Ovary (tissue), 9 donors: ENCODE measurements around the gene TBC1D2. TPM values are rescaled to one million over a fixed set of nuclear protein-coding genes. Genes with fewer than 3 reads are reported as not detected.

Experiments
- DNase-seq, 5 donors: peaks; one replicate each; pipeline ENCODE4 v3.0.0-alpha.2; 2019 to 2020
- H3K27ac ChIP-seq, 2 donors: fragments of 200-600 bp; one replicate each; pipeline versions ENCODE4 v1.5.1 to v1.8.0; 2019 to 2022
- H3K27me3 ChIP-seq: fragments of 200-600 bp; one replicate; pipeline ENCODE4 v1.8.0; 2022
- H3K36me3 ChIP-seq: fragments of 200-600 bp; sonication (generic); one replicate; pipeline ENCODE4 v1.5.1; 2019
- H3K4me1 ChIP-seq: one replicate; pipeline ENCODE4 v1.8.1; 2013; ENCODE audit warnings: mild to moderate bottlenecking, moderate library complexity; ENCODE audit not compliant: insufficient read depth
- H3K4me3 ChIP-seq: fragments of 200-600 bp; sonication (generic); one replicate; pipeline ENCODE4 v1.5.1; 2017
- H3K9me3 ChIP-seq, 2 donors: fragments of 200-600 bp in 1 of 2; sonication (generic) in 1 of 2; one replicate each; pipeline versions ENCODE4 v1.5.1 to v1.8.1; 2013 to 2019; ENCODE audit warnings: mild to moderate bottlenecking in 1 of 2, moderate library complexity in 1 of 2
- EP300 ChIP-seq: sonication (generic); formaldehyde crosslinking; IDR thresholded peaks from one replicate; pipeline ENCODE4 v1.6.1; 2017; ENCODE audit warnings: antibody characterized with exemption
- POLR2A ChIP-seq: fragments of 450-650 bp; IDR thresholded peaks from one replicate; pipeline ENCODE4 v1.6.1; 2017; ENCODE audit warnings: antibody characterized with exemption, mild to moderate bottlenecking, moderate library complexity
- WGBS, 3 donors: extraction: QIAGEN DNeasy Blood & Tissue Kit in 1 of 3; methylation state at CpG; one replicate each; pipeline versions ENCODE4 v1.1.5 to v1.1.7; 2013 to 2017; 5-methylcytosine and 5-hydroxymethylcytosine counted together
- intact Hi-C, 4 donors: fragments of 100-400 bp; cut with DNase I; formaldehyde crosslinking; loops; one replicate each; pipeline versions ENCODE4 v1.11.0 to v1.15.1; 2022 to 2023
- microRNA-seq, 3 donors: library from miRNA; unstranded; fragments of <30 nt; microRNA quantifications; one replicate each; pipeline versions ENCODE4 to v1.2.0, GENCODE V29; 2019 to 2020
- polyA plus RNA-seq, 2 donors: library from polyadenylated mRNA; stranded (reverse); fragments of 200-250 nt in 1 of 2; fragments of 350-450 nt in 1 of 2; fragmentation: Illumina TruSeq in 1 of 2; extraction: RNeasy Lipid Tissue Mini Kit (QIAGEN cat#74804) in 1 of 2; gene quantifications; one replicate each; pipeline ENCODE4 v1.2.3, GENCODE V29; 2013 to 2014
- small RNA-seq: library from RNA; depleted of rRNA; stranded (forward); fragments of <200 nt; gene quantifications from one replicate; pipeline ENCODE3, GENCODE V24; 2016
- total RNA-seq, 7 donors: library from RNA; depleted of rRNA in 2 of 7; stranded (reverse); fragments of >200 nt in 2 of 7; fragmentation: NEBNext Ultra II Directional in 3 of 7; extraction: Animal tissue kit (Norgen Biotek cat#: 25700) in 3 of 7; gene quantifications; one replicate each; pipeline versions ENCODE4 v1.1.0 to v1.2.4, GENCODE V29; 2016 to 2023
- TF ChIP-seq, protein P1 (sequence below), 3 donors: fragments of 450-650 bp in 2 of 3; fragments of 200-600 bp in 1 of 3; IDR thresholded peaks; one replicate each; pipeline versions ENCODE4 v1.5.1 to v1.8.0; 2016 to 2022; ENCODE audit warnings: antibody characterized with exemption in 3 of 3, mild to moderate bottlenecking in 1 of 3
- donor health status: DM: no; HTN: no; CAD: no; lungs with moderate emphysema.
- donor health status: DM: no; HTN: no; CAD: no.
- donor health status: Bipolar disorder and iron deficiency.
- donor health status: DM: yes; HTN: yes; CAD: no.
- donor health status: DM: no; HTN: no; CAD: no.
- donor health status: DM: yes; HTN: yes; CAD: no.

TBC1D2 gene
- total and polyA plus RNA-seq, 9 donors, result 1.7 to 11.3 (median 4.4) TPM

GRCh38 chr9:98152526-98152925 lies 102.9 kb downstream of the TBC1D2 start:
- Histone ChIP-seq H3K27ac (no peak overlapping the region), H3K4me3 (no peak overlapping the region), H3K9me3 (no peaks in the 10 kb centered on the region), H3K36me3 (no peaks in the 10 kb centered on the region), H3K27me3 (no peaks in the 10 kb centered on the region), H3K4me1 (no peaks in the 10 kb centered on the region)
- intact Hi-C loops, result no loop called here
- no peak for DNase-seq
- TF ChIP-seq POLR2A, result no peak
- no peak for TF ChIP-seq EP300
- TF ChIP-seq, protein P1, sequence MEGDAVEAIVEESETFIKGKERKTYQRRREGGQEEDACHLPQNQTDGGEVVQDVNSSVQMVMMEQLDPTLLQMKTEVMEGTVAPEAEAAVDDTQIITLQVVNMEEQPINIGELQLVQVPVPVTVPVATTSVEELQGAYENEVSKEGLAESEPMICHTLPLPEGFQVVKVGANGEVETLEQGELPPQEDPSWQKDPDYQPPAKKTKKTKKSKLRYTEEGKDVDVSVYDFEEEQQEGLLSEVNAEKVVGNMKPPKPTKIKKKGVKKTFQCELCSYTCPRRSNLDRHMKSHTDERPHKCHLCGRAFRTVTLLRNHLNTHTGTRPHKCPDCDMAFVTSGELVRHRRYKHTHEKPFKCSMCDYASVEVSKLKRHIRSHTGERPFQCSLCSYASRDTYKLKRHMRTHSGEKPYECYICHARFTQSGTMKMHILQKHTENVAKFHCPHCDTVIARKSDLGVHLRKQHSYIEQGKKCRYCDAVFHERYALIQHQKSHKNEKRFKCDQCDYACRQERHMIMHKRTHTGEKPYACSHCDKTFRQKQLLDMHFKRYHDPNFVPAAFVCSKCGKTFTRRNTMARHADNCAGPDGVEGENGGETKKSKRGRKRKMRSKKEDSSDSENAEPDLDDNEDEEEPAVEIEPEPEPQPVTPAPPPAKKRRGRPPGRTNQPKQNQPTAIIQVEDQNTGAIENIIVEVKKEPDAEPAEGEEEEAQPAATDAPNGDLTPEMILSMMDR (IDR thresholded peaks at IDR 0.05), result no peak

DNA sequence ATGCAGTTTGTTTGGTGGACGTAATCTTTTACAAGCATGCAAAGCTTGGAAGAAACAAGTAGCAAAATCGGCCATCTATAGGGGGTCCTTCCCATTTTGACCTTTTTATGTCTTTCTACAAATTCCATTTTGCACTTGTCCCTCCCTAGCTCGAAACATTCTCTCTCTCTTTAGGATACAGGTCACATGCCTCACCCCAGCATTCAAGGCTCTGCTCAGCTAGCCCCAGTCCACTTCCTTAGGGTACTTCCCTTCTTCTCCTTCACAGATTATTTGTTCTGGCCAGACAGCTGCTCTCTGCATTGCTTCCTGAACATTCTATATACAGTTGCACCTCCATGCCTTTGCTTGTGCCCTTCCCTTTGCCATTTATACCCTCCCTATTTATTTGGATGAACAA lies 104.7 kb downstream of the TBC1D2 start:
- Histone ChIP-seq H3K27ac (no peak overlapping the region), H3K4me3 (no peak overlapping the region), H3K4me1 (no peaks in the 10 kb centered on the region), H3K27me3 (no peaks in the 10 kb centered on the region), H3K9me3 (no peaks in the 10 kb centered on the region), H3K36me3 (no peaks in the 10 kb centered on the region)
- intact Hi-C loops, result no loop called here
- DNase-seq, result no peak
- TF ChIP-seq POLR2A (no peak), EP300 (no peak)
- TF ChIP-seq, protein P1 (IDR thresholded peaks at IDR 0.05), result no peak
- WGBS, 3 donors, result 76 to 86% (median 80%) methylated on average over 3 of the region's 3 CpGs

- no peak for DNase-seq
- intact Hi-C loops, result no loop called here
- Histone ChIP-seq H3K27me3 (no peaks in the 10 kb centered on the region), H3K27ac (no peak overlapping the region), H3K9me3 (no peaks in the 10 kb centered on the region), H3K4me1 (no peaks in the 10 kb centered on the region), H3K36me3 (no peaks in the 10 kb centered on the region), H3K4me3 (no peak overlapping the region)
- 60 to 80% (median 68%) methylated on average over 7 of the region's 7 CpGs for WGBS, 3 donors
- TF ChIP-seq EP300, result no peak
- TF ChIP-seq, protein P1 (IDR thresholded peaks at IDR 0.05), result no peak
- no peak for TF ChIP-seq POLR2A
Observed at GRCh38 chr9:98150164-98150563, 105.3 kb downstream of the TBC1D2 start.

DNA sequence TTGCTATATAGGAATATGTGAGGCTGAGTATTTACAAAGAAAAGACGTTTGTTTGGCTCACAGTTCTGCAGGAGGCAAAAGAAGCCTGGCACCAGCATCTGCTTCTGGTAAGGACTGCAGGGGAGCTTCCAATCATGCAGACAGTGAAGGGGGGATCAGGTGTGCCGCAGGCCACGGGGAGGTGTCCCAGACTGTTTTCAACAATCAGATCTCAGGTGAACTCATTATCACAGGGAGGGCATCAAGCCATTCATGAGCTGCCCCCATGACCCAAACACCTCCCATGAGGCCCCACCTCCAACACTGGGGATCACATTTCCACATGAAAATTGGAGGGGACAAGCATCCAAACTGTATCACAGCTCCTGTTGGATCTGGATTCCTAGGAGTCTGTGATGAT lies 106.0 kb downstream of the TBC1D2 start:
- no peak for DNase-seq
- no peak overlapping the region for H3K4me3 ChIP-seq
- no peaks in the 10 kb centered on the region for H3K36me3 ChIP-seq
- H3K9me3 ChIP-seq, result no peaks in the 10 kb centered on the region
- H3K4me1 ChIP-seq, result no peaks in the 10 kb centered on the region
- no peak for TF ChIP-seq POLR2A
- no peak for TF ChIP-seq EP300
- TF ChIP-seq, protein P1 (IDR thresholded peaks at IDR 0.05), result no peak
- intact Hi-C loops, result no loop called here
- 46 to 63% (median 53%) methylated on average over 3 of the region's 3 CpGs for WGBS, 3 donors
- no peaks in the 10 kb centered on the region for H3K27me3 ChIP-seq
- no peak overlapping the region for H3K27ac ChIP-seq

Small RNAs within 50 kb of the gene (microRNA-seq; reads per million reads assigned to microRNA genes)
- gene MIR6854, result 0 reads per million in 3 donors

Small RNAs within 50 kb of the gene (small RNA-seq; reads per million reads assigned to genes)
- not detected for gene MIR6854

Other genes with a start within 250 kb of the TBC1D2 start
- 10 to 100 TPM; 24.1 to 43.8 (median 33.8) TPM for gene NANS, start 198.9 kb downstream of the TBC1D2 start, total RNA-seq
- gene NANS, start 198.9 kb downstream of the TBC1D2 start, polyA plus RNA-seq, result 10 to 100 TPM; 28.3 to 41.5 TPM
- gene TRIM14, start 136.4 kb downstream of the TBC1D2 start, total RNA-seq, result 10 to 100 TPM in 1 of 7 donors, 1 to 10 TPM in 6; 3.6 to 12.2 (median 5.7) TPM
- gene TRIM14, start 136.4 kb downstream of the TBC1D2 start, polyA plus RNA-seq, result 10 to 100 TPM in 1 of 2 donors, 1 to 10 TPM in 1; 2.3 to 24.0 TPM
- 1 to 10 TPM in 4 of 7 donors, under 1 TPM in 3; 0.13 to 3.7 (median 1.2) TPM for gene CORO2A, start 63.0 kb downstream of the TBC1D2 start, total RNA-seq
- 1 to 10 TPM in 1 of 2 donors, under 1 TPM in 1; 0.33 to 1.9 TPM for gene CORO2A, start 63.0 kb downstream of the TBC1D2 start, polyA plus RNA-seq